Keratinocyte (primary cell): ENCODE data around the gene BEX2. TPM values are rescaled to one million over a fixed set of nuclear protein-coding genes. Genes with fewer than 3 reads are reported as not detected.
"Not testable (repeated sequence)": the region's sequence is repeated elsewhere in the genome, so short reads cannot be mapped to it uniquely, and the experiment has no call there.

ENCODE experiments used
- DNase-seq: peaks from one replicate; pipeline ENCODE4 v3.0.0-alpha.2; 2011; ENCODE audit warnings: low read depth, missing footprints, low spot score
- FAIRE-seq: peaks from 2 replicates; lab custom pipeline; 2011; peaks lifted over from hg19 to GRCh38; lab: Jason Lieb, UNC
- H2AFZ ChIP-seq: 2 replicates; pipeline ENCODE4 v1.6.0; 2012; ENCODE audit warnings: low read length, control low read depth, inconsistent platforms; ENCODE audit not compliant: control insufficient read depth
- H3K27ac ChIP-seq: 2 replicates; pipeline ENCODE4 v1.5.1; 2011; ENCODE audit warnings: low read length; ENCODE audit not compliant: control insufficient read depth, insufficient read depth
- H3K27me3 ChIP-seq: 3 replicates; pipeline ENCODE4 v1.6.0; 2011; ENCODE audit warnings: low read length; ENCODE audit not compliant: control insufficient read depth, insufficient read depth; ENCODE audit errors: extremely low read depth
- H3K36me3 ChIP-seq, 2 experiments: 2 replicates in 1 of 2; 3 replicates in 1 of 2; pipeline ENCODE4 v1.5.1; 2011; ENCODE audit warnings: low read length in 2 of 2, mild to moderate bottlenecking in 1 of 2; ENCODE audit not compliant: control insufficient read depth in 2 of 2, insufficient read depth in 2 of 2; ENCODE audit errors: extremely low read depth in 1 of 2
- H3K4me1 ChIP-seq: 3 replicates; pipeline ENCODE4 v1.5.1; 2011; ENCODE audit warnings: low read length; ENCODE audit not compliant: control insufficient read depth, insufficient read depth; ENCODE audit errors: extremely low read depth
- H3K4me2 ChIP-seq: 3 replicates; pipeline ENCODE4 v1.6.0; 2011; ENCODE audit warnings: low read depth, low read length; ENCODE audit not compliant: control insufficient read depth, insufficient read depth; ENCODE audit errors: extremely low read depth
- H3K4me3 ChIP-seq, 3 experiments: fragments of 200-600 bp in 1 of 3; sonication (generic) in 1 of 3; 2 replicates in 2 of 3; 3 replicates in 1 of 3; pipeline ENCODE4 v1.5.1; 2011 to 2016; ENCODE audit warnings: low read length in 3 of 3, mild to moderate bottlenecking in 3 of 3, control low read depth in 2 of 3, inconsistent platforms in 1 of 3, low read depth in 1 of 3, mixed read lengths in 1 of 3, mixed run types in 1 of 3, moderate library complexity in 1 of 3; ENCODE audit not compliant: control insufficient read depth in 2 of 3, insufficient read depth in 2 of 3; ENCODE audit errors: extremely low read depth in 1 of 3
- H3K79me2 ChIP-seq: 2 replicates; pipeline ENCODE4 v1.6.0; 2012; ENCODE audit warnings: low read length; ENCODE audit not compliant: control insufficient read depth, insufficient read depth
- H3K9ac ChIP-seq: 3 replicates; pipeline ENCODE4 v1.6.0; 2011; ENCODE audit warnings: low read length; ENCODE audit not compliant: control insufficient read depth, insufficient read depth; ENCODE audit errors: extremely low read depth
- H3K9me1 ChIP-seq: 3 replicates; pipeline ENCODE4 v1.6.0; 2011; ENCODE audit warnings: low read length; ENCODE audit not compliant: control insufficient read depth, insufficient read depth; ENCODE audit errors: extremely low read depth
- H3K9me3 ChIP-seq: 2 replicates; pipeline ENCODE4 v1.5.1; 2012; ENCODE audit warnings: low read depth, low read length; ENCODE audit not compliant: control insufficient read depth
- H4K20me1 ChIP-seq: 3 replicates; pipeline ENCODE4 v1.6.0; 2011; ENCODE audit warnings: low read length; ENCODE audit not compliant: control insufficient read depth, insufficient read depth; ENCODE audit errors: extremely low read depth
- EZH2 ChIP-seq: IDR thresholded peaks from one replicate; pipeline ENCODE4 v1.6.1; 2012; ENCODE audit warnings: inconsistent platforms, mild to moderate bottlenecking, low read length, moderate library complexity
- dilution Hi-C: fragments of 300-500 bp; cut with MboI; formaldehyde crosslinking; loops from one replicate; pipeline ENCODE4 v1.7.0; 2020; ENCODE audit warnings: low sequenced_read_pairs; ENCODE audit not compliant: extremely low pct_ligation_motif_present
- polyA plus RNA-seq, 5 experiments: library from polyadenylated mRNA; depleted of rRNA in 3 of 5; stranded (reverse) in 3 of 5; stranded (forward) in 1 of 5; unstranded in 1 of 5; fragments of >200 nt; gene quantifications; 1 replicate in 1 of 5; 2 replicates in 3 of 5; 3 replicates in 1 of 5; pipeline versions ENCODE4 v1.2.1 to v1.2.3, GENCODE V29; 2011 to 2012; ENCODE audit warnings: missing spikeins in 2 of 5, low read depth in 1 of 5, low replicate concordance in 1 of 5
- TF ChIP-seq, protein P1 (sequence below), 3 experiments: IDR thresholded peaks in 1 of 3; conservative IDR thresholded peaks in 1 of 3; optimal IDR thresholded peaks in 1 of 3; 2 replicates in 2 of 3; 3 replicates in 1 of 3; pipeline versions ENCODE3 to v1.5.1; 2011; ENCODE audit warnings: low read length in 3 of 3, mild to moderate bottlenecking in 3 of 3, moderate library complexity in 2 of 3, control low read depth in 1 of 3, inconsistent platforms in 1 of 3; ENCODE audit not compliant: insufficient read depth in 2 of 3; ENCODE audit errors: extremely low read depth in 1 of 3

The BEX2 gene
- polyA plus RNA-seq, 1 donor (not counting 4 experiments of a cell fraction or from before 2014, with no cell fraction given) = 6.5 TPM

DNA sequence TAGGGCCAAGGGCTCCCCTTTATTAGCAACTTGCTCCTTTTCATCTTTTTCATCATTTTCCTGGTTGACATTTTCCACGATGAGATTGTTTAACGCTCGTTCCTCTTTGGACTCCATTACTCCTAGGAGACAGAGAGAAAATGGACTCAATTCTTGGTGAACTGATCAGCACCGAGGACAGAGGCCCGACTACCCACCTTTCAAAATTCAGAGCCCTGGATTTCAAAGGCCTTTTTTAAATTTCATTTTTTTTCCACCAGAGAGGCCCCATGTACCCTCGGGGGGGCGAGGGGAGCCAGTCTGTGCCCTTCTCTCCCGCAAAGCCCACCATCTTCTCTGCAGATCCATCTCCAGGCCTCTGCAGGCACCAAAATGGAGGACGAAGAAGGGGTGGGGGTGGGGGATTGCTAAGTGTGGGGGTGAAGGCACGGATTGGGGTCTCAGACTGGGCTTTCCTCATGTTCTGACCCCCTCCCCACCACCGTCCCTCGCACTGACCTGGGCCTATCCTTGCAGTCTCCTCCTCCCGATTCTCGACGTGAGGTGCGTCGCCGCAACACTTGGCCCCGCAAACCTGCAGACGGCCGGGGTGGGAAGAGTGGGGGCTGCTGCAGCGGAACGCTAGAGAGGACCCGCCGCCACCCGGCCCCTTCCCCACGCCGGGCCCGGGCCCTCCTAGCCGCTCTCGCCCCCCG is 783 bp downstream of the BEX2 start:
- no peaks in the 10 kb centered on the region for H3K36me3 ChIP-seq
- H3K4me3 ChIP-seq = peak overlapping the region; percentile 47 to 63 (median 51)
- DNase-seq = no peak
- H3K27me3 ChIP-seq = no peaks in the 10 kb centered on the region
- no peak for TF ChIP-seq EZH2
- TF ChIP-seq, protein P1, sequence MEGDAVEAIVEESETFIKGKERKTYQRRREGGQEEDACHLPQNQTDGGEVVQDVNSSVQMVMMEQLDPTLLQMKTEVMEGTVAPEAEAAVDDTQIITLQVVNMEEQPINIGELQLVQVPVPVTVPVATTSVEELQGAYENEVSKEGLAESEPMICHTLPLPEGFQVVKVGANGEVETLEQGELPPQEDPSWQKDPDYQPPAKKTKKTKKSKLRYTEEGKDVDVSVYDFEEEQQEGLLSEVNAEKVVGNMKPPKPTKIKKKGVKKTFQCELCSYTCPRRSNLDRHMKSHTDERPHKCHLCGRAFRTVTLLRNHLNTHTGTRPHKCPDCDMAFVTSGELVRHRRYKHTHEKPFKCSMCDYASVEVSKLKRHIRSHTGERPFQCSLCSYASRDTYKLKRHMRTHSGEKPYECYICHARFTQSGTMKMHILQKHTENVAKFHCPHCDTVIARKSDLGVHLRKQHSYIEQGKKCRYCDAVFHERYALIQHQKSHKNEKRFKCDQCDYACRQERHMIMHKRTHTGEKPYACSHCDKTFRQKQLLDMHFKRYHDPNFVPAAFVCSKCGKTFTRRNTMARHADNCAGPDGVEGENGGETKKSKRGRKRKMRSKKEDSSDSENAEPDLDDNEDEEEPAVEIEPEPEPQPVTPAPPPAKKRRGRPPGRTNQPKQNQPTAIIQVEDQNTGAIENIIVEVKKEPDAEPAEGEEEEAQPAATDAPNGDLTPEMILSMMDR (optimal IDR thresholded peaks at IDR 0.05 in 1 of 3, IDR thresholded peaks at IDR 0.05 in 1 of 3, conservative IDR thresholded peaks at IDR 0.05 in 1 of 3; ENCODE audit: extremely low read depth in 1 of 3, insufficient read depth in 2 of 3, low read length in 3 of 3) = no peak
- H2AFZ ChIP-seq = no peak overlapping the region
- no peaks in the 10 kb centered on the region for H3K9me3 ChIP-seq
- no peaks in the 10 kb centered on the region for H3K79me2 ChIP-seq
- no peak overlapping the region for H3K27ac ChIP-seq
- no peak for FAIRE-seq
- peak overlapping the region; percentile 60 for H3K9ac ChIP-seq
- no peaks in the 10 kb centered on the region for H4K20me1 ChIP-seq
- dilution Hi-C loops = no loop called here
- H3K4me1 ChIP-seq = no peaks in the 10 kb centered on the region
- peak overlapping the region; percentile 73 for H3K4me2 ChIP-seq
- no peaks in the 10 kb centered on the region for H3K9me1 ChIP-seq

DNA sequence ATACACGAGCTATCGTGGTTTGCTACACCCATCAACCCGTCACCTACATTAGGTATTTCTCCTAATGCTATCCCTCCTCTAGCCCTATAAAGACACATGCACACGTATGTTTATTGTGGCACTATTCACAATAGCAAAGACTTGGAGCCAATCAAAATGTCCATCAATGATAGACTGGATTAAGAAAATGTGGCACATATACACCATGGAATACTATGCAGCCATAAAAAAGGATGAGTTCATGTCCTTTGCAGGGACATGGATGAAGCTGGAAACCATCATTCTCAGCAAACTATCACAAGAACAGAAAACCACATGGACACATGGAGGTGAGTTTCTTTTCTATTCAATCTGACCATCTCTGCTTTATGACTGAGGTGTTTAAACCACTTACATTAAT is 5.1 kb downstream of the BEX2 start:
- H3K27ac ChIP-seq, H3K4me1 ChIP-seq, H4K20me1 ChIP-seq, DNase-seq, dilution Hi-C loops, H3K27me3 ChIP-seq, H3K9me1 ChIP-seq, H3K36me3 ChIP-seq, H3K9me3 ChIP-seq, FAIRE-seq, H2AFZ ChIP-seq, H3K79me2 ChIP-seq, H3K9ac ChIP-seq, H3K4me3 ChIP-seq, H3K4me2 ChIP-seq: not testable (repeated sequence)

DNA sequence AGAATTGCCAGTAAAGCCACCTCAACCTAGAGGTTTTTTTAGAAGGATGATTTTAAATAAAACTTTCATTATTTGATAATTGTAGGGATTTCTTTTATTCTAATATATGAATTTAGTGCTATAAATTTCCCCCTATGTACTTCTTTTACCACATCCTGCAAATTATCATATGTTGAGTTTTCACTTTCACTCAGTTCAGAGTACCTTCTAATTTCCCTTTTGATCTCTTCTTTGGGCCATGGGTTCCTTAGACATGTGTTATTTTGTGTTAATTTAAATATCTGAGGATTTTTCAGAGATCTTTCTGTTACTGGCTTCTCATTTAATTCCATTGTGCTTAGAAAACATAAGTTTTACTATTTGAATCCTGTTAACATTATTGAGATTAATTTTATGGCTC is 6.1 kb downstream of the BEX2 start:
- H3K79me2 ChIP-seq = no peaks in the 10 kb centered on the region
- TF ChIP-seq EZH2 = no peak
- TF ChIP-seq, protein P1 (optimal IDR thresholded peaks at IDR 0.05 in 1 of 3, IDR thresholded peaks at IDR 0.05 in 1 of 3, conservative IDR thresholded peaks at IDR 0.05 in 1 of 3; ENCODE audit: extremely low read depth in 1 of 3, insufficient read depth in 2 of 3, low read length in 3 of 3) = no peak
- no peak overlapping the region for H3K9ac ChIP-seq
- no peak overlapping the region for H3K27ac ChIP-seq
- dilution Hi-C loops = no loop called here
- FAIRE-seq (no peak), DNase-seq (no peak)
- no peaks in the 10 kb centered on the region for H3K9me1 ChIP-seq
- H3K36me3 ChIP-seq = no peaks in the 10 kb centered on the region
- H3K27me3 ChIP-seq = no peaks in the 10 kb centered on the region
- H4K20me1 ChIP-seq = no peaks in the 10 kb centered on the region
- no peak overlapping the region for H3K4me3 ChIP-seq
- no peaks in the 10 kb centered on the region for H3K9me3 ChIP-seq
- H3K4me1 ChIP-seq = no peaks in the 10 kb centered on the region
- no peak overlapping the region for H3K4me2 ChIP-seq
- H2AFZ ChIP-seq = no peak overlapping the region
